Subcutaneous adipose tissue (tissue), 4 donors: ENCODE data around the gene AHDC1. TPM values are rescaled to one million over a fixed set of nuclear protein-coding genes. Genes with fewer than 3 reads are reported as not detected.

Experiments
- total RNA-seq, 4 donors: library from RNA; depleted of rRNA; stranded (reverse); fragments of >200 nt; gene quantifications; one replicate each; pipeline ENCODE4 v1.1.0, GENCODE V29; 2016
- TF ChIP-seq, protein P1 (sequence below): fragments of 450-650 bp; IDR thresholded peaks from one replicate; pipeline ENCODE4 v1.5.1; 2016; ENCODE audit warnings: low read depth, mild to moderate bottlenecking, control low read depth, antibody characterized with exemption, moderate library complexity

Gene AHDC1
- total RNA-seq, 4 donors from 2014 or later, result 2.9 to 13.6 (median 7.1) TPM

DNA sequence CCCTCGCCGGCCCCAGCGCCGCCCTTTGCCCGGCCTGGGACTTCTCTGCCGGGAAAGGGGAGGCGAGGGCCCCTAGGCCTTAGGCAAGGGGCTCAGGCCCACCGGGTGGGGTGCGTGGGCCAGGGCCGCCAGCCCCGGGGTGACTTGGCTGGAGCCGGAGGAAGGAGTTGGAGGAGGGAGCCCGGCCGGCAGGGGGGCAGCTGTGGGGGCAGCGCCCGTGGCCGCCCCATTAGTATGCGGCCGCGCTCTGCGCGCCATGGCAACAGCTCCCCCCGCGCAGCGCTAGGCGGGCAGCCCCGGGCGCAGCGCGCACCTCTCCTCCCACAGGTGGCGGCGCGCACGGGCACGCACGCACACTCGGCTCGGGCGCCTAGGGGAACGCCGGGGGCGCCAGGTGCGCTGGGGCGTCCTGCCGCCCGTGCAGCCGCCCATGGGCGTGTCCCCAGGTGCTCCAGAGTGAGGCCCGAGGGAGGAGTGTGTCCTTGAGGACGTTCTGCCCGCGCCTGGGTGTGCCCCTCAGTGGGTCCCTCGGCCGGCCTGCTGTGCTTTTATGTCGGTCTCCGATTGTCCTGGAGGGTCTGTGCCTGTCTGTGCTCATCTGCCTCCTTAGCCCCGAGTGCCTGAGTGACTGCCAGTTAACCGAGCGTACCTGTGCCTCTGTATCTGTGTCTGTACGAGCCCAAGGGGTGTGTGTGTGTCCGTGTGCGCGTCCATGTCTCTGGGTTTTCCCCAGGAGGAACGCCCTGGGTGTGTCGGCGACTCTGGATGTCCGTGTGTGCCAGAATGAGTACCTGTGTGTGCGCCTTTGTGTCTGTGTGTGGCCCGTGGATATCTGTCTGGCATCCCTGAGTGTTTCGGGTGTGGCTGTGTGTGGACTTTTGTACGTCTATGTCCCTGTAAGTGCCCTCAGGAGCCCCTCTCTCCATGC is 75.8 kb downstream of the AHDC1 start:
- TF ChIP-seq, protein P1, sequence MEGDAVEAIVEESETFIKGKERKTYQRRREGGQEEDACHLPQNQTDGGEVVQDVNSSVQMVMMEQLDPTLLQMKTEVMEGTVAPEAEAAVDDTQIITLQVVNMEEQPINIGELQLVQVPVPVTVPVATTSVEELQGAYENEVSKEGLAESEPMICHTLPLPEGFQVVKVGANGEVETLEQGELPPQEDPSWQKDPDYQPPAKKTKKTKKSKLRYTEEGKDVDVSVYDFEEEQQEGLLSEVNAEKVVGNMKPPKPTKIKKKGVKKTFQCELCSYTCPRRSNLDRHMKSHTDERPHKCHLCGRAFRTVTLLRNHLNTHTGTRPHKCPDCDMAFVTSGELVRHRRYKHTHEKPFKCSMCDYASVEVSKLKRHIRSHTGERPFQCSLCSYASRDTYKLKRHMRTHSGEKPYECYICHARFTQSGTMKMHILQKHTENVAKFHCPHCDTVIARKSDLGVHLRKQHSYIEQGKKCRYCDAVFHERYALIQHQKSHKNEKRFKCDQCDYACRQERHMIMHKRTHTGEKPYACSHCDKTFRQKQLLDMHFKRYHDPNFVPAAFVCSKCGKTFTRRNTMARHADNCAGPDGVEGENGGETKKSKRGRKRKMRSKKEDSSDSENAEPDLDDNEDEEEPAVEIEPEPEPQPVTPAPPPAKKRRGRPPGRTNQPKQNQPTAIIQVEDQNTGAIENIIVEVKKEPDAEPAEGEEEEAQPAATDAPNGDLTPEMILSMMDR, result no peak

DNA sequence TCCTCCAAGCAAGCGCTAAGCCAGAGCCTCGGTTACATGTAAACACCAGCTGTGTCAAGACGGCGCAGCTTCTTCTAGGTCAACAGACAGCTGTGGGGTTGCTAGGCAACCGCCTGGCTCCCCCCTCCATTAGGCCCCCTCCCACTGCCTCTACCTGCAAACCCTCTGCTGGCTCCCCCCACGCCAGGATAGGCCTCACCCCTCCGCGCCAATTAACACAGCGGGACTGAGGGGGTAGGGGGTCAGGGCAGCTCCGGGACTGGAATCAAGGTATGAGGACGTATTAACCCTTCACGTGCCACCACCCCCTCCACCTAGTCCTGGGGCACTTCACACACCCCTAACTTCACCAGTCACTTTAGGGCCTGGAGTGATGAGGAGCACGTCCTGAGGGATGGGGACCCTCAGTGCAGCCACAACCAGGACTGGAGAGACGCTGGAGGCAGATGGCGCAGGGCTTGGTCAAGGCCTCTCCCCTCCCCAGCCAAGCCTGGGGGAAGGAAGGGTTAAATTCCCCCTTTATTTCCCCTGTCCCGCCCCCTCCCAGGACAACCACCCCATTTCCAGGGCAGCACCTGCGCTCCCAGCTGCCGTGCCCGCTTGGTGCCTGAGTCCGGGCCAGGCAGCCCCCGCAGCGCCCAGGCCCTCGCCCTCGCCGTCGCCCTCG is 76.6 kb downstream of the AHDC1 start:
- TF ChIP-seq, protein P1, result no peak

DNA sequence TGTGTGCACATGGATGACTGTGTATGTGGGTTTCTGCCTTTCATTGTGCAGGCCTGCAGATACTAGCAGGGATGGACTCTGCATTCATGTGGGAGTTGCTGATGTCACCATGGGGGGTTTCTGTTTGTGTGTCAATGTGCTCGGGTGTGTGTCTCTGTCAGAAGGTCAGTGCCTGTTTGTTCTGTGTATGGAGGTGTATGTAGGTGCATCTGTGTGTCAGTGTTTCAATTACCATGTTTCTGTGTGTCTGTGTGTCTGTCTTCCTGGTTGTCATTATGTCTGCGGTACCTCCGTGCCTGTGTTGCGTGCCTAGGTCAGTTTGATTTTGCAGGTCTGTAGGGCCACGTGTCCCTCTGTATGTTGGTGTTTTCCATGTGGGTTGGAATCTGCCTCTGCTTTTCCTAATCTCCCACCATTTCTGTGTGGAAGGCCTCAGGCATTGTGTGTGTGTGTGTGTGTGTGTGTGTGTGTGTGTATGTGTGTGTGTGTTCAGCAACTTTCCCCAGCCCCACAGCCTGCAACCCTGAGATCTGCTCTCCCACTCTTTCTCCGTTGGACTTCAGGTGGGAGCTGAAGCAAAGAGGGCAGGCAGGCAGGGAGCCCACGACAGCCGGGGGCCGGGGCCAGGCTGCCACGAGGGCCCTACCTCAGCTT is 77.2 kb downstream of the AHDC1 start:
- TF ChIP-seq, protein P1, result no peak

DNA sequence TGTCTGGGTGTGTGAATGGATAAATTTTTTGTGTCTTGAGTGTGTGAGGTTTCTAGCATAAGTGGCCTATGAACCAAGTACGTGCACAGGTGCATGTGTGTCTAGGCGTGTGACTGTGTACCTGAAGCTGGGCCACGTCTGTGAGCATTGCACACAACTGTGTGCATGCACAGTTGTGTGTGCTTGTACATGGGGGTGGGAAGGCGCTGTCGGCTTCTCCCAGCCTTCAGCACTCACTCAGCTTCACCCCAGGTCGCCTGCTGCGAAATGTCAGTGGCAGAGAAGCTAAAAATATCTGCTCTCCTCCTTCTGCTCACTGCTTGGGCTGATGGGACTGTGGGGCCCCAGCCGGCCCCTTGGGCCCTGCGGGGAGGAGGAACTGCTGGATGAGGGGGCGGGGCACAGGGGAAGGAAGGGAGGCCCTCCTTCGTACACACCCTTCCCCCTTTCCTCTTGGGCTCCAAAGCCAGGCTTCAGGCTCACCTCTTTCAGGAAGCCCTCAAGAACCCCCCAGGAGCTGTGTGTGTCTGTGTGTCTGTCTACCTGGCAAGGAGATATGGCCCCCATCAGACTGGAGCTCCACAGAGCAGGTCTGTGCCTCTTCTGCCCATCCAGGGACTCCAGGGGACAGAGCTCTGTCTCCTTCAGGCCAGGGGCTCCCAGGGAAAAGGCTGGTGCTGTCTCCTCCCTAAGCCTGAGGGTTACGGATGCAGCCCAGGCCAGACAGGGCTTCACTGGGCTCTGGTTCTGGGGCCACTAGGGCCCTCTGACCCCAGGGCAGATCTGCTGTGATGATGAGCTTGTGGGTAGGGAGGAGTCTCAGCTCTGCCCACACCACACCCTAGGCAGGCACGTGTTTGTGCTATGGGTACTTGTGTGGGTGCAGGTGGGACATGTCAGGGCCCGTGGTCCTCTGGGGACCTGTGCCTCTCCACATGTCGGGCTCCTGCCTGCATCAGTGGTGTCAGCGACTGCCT is 78.4 kb downstream of the AHDC1 start:
- TF ChIP-seq, protein P1, result no peak

DNA sequence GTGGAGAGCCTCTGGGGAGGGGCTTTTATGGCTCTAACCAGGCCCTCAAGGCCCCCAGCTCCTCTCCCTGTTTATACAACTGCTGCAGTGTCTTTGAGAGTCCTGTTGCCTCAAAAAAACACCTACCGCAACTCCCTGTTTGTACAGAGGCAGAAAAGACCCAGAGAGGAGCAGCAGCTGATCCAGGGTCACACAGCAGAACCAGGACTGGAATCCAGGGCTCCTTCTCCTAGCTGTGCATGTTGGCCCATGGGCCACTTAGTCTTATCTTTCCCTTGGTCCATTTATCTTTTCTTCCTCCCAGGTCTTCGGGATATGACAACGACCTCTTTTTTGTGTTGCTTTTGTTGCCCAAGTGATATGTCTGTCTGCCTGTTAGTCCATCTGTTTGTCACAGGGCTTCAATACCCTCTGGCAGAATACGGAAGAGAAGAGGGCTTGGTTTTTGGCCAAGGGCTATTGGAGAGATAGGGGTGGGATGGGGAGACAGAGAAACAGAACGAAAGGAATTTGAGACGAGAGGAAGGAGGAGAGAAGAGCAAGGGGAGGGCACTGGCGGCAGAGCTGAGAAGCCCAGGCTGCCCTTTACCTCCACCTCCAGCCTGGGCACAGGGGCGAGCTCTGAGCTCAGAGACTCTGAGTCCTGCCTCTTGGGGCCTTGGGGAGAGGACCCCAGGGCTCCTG is 80.5 kb downstream of the AHDC1 start:
- TF ChIP-seq, protein P1, result no peak
